Transverse colon (tissue), 4 donors: ENCODE data around the gene MLLT1. TPM values are rescaled to one million over a fixed set of nuclear protein-coding genes. Genes with fewer than 3 reads are reported as not detected.

Source experiments
- DNase-seq: peaks from one replicate; pipeline ENCODE4 v3.0.0-alpha.2; 2019
- H3K27ac ChIP-seq, 4 donors: fragments of 200-600 bp; sonication (generic); 2 replicates each; pipeline ENCODE4 v1.5.1; 2016 to 2018; ENCODE audit warnings: inconsistent platforms in 4 of 4
- H3K27me3 ChIP-seq: fragments of 200-600 bp; sonication (generic); 2 replicates; pipeline ENCODE4 v1.5.1; 2017; ENCODE audit warnings: inconsistent platforms
- H3K36me3 ChIP-seq, 4 donors: fragments of 200-600 bp; sonication (generic); 2 replicates each; pipeline ENCODE4 v1.5.1; 2017 to 2019; ENCODE audit warnings: inconsistent platforms in 4 of 4
- H3K4me1 ChIP-seq, 4 donors: fragments of 200-600 bp; sonication (generic); 2 replicates each; pipeline ENCODE4 v1.5.1; 2017 to 2020; ENCODE audit warnings: inconsistent platforms in 4 of 4
- H3K4me3 ChIP-seq, 4 donors: fragments of 200-600 bp; sonication (generic); 1 replicate in 1 of 4; 2 replicates in 3 of 4; pipeline versions ENCODE4 v1.5.1 to v1.6.1; 2017 to 2019; ENCODE audit warnings: inconsistent platforms in 4 of 4
- H3K9me3 ChIP-seq, 2 donors: fragments of 200-600 bp; sonication (generic); 2 replicates each; pipeline ENCODE4 v1.5.1; 2017 to 2019; ENCODE audit warnings: inconsistent platforms in 2 of 2
- EP300 ChIP-seq: sonication (generic); formaldehyde crosslinking; IDR thresholded peaks from one replicate; pipeline ENCODE4 v1.6.1; 2017; ENCODE audit warnings: antibody characterized with exemption, low read depth
- POLR2A ChIP-seq: fragments of 450-650 bp; IDR thresholded peaks from one replicate; pipeline ENCODE4 v1.6.1; 2016; ENCODE audit warnings: antibody characterized with exemption, mild to moderate bottlenecking, moderate library complexity
- POLR2AphosphoS5 ChIP-seq, 3 donors: sonication (generic); formaldehyde crosslinking; IDR thresholded peaks; one replicate each; pipeline ENCODE4 v1.6.1; 2016; ENCODE audit warnings: antibody characterized with exemption in 3 of 3
- WGBS, 2 donors: methylation state at CpG; one replicate each; pipeline ENCODE4 v1.1.5; 2018; ENCODE audit warnings: low coverage in 1 of 2; 5-methylcytosine and 5-hydroxymethylcytosine counted together
- in situ Hi-C, 4 donors: fragments of 200-750 bp; cut with MboI; loops; one replicate each; pipeline versions ENCODE4 v1.15.0 to v1.15.1; 2017; ENCODE audit warnings: low sequenced_read_pairs in 3 of 4, low pct_ligation_motif_present in 1 of 4, low pct_unique_long_range_greater_than_20kb in 1 of 4
- intact Hi-C: fragments of 100-400 bp; cut with DNase I; formaldehyde crosslinking; loops from one replicate; pipeline ENCODE4 v1.15.1; 2023; ENCODE audit warnings: low total_unique reads
- total RNA-seq, 4 donors: library from RNA; depleted of rRNA; stranded (reverse); fragments of >200 nt; gene quantifications; one replicate each; pipeline ENCODE4 v1.1.0, GENCODE V29; 2016
- TF ChIP-seq, protein P1 (sequence below), 5 experiments: fragments of 200-600 bp in 3 of 5; fragments of 450-650 bp in 2 of 5; sonication (generic) in 3 of 5; IDR thresholded peaks; 1 replicate in 2 of 5; 2 replicates in 3 of 5; pipeline ENCODE4 v1.5.1; 2016 to 2017; ENCODE audit warnings: antibody characterized with exemption in 5 of 5, inconsistent platforms in 3 of 5, mild to moderate bottlenecking in 2 of 5, moderate library complexity in 1 of 5

MLLT1 gene
- total RNA-seq, 4 donors from 2014 or later, result 12.3 to 34.6 (median 19.7) TPM

- no peaks in the 10 kb centered on the region for H3K36me3 ChIP-seq
- H3K4me3 ChIP-seq, result no peak overlapping the region
- H3K27ac ChIP-seq, result peak overlapping the region; percentile 80 to 88 (median 85)
- H3K4me1 ChIP-seq, result peaks cover 63 to 85% (median 76%) of the 10 kb centered on the region in 4 donors
- DNase-seq, result no peak
- H3K9me3 ChIP-seq, result no peaks in the 10 kb centered on the region
- TF ChIP-seq EP300 (no peak), POLR2AphosphoS5 (IDR thresholded peaks at IDR 0.05) (no peak), POLR2A (no peak)
- TF ChIP-seq, protein P1, sequence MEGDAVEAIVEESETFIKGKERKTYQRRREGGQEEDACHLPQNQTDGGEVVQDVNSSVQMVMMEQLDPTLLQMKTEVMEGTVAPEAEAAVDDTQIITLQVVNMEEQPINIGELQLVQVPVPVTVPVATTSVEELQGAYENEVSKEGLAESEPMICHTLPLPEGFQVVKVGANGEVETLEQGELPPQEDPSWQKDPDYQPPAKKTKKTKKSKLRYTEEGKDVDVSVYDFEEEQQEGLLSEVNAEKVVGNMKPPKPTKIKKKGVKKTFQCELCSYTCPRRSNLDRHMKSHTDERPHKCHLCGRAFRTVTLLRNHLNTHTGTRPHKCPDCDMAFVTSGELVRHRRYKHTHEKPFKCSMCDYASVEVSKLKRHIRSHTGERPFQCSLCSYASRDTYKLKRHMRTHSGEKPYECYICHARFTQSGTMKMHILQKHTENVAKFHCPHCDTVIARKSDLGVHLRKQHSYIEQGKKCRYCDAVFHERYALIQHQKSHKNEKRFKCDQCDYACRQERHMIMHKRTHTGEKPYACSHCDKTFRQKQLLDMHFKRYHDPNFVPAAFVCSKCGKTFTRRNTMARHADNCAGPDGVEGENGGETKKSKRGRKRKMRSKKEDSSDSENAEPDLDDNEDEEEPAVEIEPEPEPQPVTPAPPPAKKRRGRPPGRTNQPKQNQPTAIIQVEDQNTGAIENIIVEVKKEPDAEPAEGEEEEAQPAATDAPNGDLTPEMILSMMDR (IDR thresholded peaks at IDR 0.05), result no peak
- 85% methylated on average over 14 of the region's 18 CpGs; no CpG with 5 or more reads in 1 of the 2 donors for WGBS, 2 donors
- intact Hi-C loops, result no loop called here
- in situ Hi-C loops, result loop anchor here in 1 of 4 donors (25.0 kb wide), 1 partner anchor 88 kb away; no protein-coding TSS in a partner anchor
- H3K27me3 ChIP-seq, result no peaks in the 10 kb centered on the region
These were observed 4.5 kb downstream of the MLLT1 start for GRCh38 chr19:6275170-6275744.

DNA sequence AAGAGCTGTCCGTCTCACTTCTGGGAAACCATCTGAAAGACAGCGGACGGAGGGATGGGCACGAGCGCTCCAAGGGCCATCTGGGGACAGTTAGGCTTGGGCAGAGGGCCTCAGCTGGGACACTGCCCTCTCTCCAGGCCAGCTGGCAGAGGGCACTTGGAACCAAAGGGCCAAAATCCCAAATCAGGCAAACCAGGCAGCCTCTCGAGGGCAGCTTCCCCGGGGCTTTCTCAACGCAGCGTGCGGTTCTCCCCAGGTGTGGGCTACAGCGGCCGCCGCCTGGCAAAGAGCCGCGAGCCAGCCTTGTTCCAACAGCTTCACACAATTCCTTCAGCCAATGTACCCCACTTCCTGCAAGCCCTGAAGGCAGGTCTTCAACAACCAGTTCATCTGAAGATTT is 5.0 kb downstream of the MLLT1 start:
- intact Hi-C loops, result no loop called here
- Histone ChIP-seq H3K4me1 (peaks cover 63 to 84% (median 76%) of the 10 kb centered on the region in 4 donors), H3K4me3 (no peak overlapping the region), H3K27ac (peak overlapping the region; percentile 80 to 88 (median 85)), H3K27me3 (no peaks in the 10 kb centered on the region), H3K36me3 (peaks cover 0 to 2% (median 0%) of the 10 kb centered on the region in 4 donors), H3K9me3 (no peaks in the 10 kb centered on the region)
- WGBS, 2 donors, result 86 to 100% methylated on average over 1 to 15 of the region's 15 CpGs
- in situ Hi-C loops, result loop anchor here in 1 of 4 donors (25.0 kb wide), 1 partner anchor 87 kb away; no protein-coding TSS in a partner anchor
- TF ChIP-seq EP300 (no peak), POLR2A (no peak), POLR2AphosphoS5 (IDR thresholded peaks at IDR 0.05) (no peak)
- TF ChIP-seq, protein P1 (IDR thresholded peaks at IDR 0.05), result no peak
- DNase-seq, result no peak

- peak; percentile 64 for DNase-seq
- intact Hi-C loops (no loop called here), in situ Hi-C loops (no loop called here)
- Histone ChIP-seq H3K36me3 (peaks cover 0 to 10% (median 0%) of the 10 kb centered on the region in 4 donors), H3K4me1 (peaks cover 63 to 80% (median 72%) of the 10 kb centered on the region in 4 donors), H3K27ac (peak overlapping the region; percentile 80 to 88 (median 85)), H3K9me3 (no peaks in the 10 kb centered on the region), H3K27me3 (no peaks in the 10 kb centered on the region), H3K4me3 (peak overlapping the region in 1 of 4 donors; percentile 9)
- WGBS, 2 donors, result 72 to 80% methylated on average over 2 to 29 of the region's 30 CpGs
- TF ChIP-seq POLR2A (peak; percentile 33), EP300 (no peak), POLR2AphosphoS5 (IDR thresholded peaks at IDR 0.05) (peak; percentile 60 to 76 (median 61))
- TF ChIP-seq, protein P1 (IDR thresholded peaks at IDR 0.05), result no peak
These were observed 5.8 kb downstream of the MLLT1 start for GRCh38 chr19:6273701-6274601.
